Measurements from ENCODE around the gene RPL19.
A peak's percentile ranks its signal among the peaks of the same experiment; 100 is the strongest.

RPL19 gene

GRCh38 chr17:39173526-39174274, 26.4 kb upstream of the RPL19 start:
- DNase-seq: no peak

GRCh38 chr17:39174920-39175694, 25.0 kb upstream of the RPL19 start:
- peak; percentile 89 for DNase-seq

GRCh38 chr17:39175695-39176093, 24.4 kb upstream of the RPL19 start:
- DNase-seq: no peak

- DNase-seq: no peak
Observed at GRCh38 chr17:39177256-39177655, 22.8 kb upstream of the RPL19 start.

DNA sequence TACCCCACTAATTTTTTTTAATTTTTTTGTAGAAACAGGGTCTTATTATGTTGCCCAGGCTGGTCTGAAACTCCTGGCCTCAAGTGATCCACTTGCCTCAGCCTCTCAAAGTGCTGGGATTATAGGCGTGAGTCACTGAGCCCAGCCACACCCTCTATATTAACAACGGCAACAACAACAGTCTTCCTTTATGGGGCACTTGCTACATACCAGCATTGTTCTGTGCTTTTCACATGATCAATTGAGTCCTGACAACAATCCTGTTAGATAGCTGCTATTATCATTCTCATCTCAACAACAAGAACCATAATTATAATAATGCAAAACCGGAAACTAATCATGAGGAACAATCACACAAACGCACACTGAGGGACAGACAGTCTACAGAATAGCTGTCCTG, 21.5 kb upstream of the RPL19 start:
- no peak for DNase-seq

DNA sequence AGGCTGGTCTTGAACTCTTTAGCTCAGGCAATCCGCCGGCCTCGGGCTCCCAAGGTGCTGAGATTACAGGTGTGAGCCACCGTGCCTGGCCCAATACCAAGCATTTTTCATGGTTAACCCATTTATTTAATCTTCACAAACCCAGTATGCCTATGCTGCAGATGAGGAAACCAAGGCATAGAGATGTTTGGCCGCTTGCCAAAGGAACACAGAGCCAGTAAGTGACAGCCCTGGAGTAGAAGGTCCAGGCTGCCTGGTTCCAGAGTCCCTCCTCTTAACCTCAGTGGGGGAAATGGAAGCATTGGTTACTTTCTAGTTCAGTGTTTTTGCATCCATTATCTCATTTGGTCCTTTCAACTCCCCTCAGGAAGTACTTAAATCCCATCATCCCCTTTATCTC, 18.8 kb upstream of the RPL19 start:
- no peak for DNase-seq

DNA sequence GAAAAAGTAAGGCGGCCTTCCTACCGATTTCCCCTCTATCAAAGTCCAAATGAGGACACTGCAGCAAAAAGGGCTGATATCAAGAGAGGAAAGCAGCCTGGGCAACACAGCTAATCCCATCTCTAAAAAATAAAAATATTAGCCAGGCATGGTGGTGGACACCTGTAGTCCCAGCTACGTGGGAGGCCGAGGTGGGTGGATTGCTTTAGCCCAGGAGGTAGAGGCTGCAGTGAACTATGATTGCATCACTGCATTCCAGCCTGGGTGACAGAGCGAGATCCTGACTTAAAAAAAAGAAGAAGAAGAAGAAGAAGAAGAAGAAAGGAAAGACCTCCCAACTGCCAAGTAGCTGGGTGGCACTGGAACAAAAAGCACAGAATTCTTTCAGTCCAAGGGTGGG, 17.0 kb upstream of the RPL19 start:
- no peak for DNase-seq

DNA sequence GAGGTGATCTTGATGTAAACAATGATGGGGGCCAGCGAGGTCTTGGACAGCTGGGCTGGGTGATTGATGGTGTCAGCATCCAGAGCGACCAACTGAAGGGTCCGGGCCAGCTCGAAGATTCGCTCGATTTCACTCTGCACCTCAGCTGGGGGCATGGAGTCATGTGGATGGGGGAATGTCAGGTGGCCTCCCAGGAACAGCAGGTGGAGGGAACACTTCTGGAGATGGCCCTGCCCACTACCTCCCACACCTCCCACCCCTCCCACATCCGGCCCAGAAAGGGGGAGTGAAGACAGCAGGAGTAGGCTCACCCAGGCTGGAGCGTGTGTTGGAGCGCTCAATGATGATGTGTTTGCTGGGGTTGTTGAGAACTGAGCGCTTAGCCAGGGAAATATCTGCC, 16.4 kb upstream of the RPL19 start:
- DNase-seq: no peak

- DNase-seq: no peak
Observed at GRCh38 chr17:39186481-39187002, 13.5 kb upstream of the RPL19 start.

DNA sequence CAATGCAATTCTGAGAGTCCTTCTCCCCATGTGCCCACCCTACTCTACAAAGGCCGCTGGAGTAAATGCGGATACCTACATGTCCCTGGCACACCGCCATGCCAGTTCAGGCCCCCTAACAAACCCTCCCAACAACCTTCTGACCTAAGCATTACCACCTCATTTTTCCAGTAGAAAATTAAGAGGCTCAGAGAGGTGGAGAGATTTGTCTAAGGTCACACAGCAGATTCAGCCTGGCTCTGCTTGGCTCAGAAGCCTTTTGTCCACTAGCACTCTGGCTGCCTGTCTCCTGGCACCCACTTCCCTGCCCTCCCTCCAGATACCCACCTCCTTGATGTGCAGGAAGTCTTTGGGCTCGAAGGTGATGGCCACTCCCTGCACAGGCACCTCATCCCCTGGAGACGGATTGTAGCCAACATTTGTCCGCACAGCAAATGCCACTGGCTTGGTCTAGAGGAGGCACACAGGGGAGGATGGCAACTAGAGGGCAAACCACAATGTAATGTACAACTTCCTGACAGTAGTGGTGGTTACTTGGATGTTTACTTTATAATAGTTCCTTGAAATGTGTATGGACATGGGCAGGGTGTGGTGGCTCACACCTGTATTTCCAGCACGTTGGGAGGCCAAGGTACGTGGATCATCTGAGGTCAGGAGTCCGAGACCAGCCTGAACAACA, 12.8 kb upstream of the RPL19 start:
- no peak for DNase-seq

GRCh38 chr17:39191750-39192510, 8.2 kb upstream of the RPL19 start:
- DNase-seq: no peak

DNA sequence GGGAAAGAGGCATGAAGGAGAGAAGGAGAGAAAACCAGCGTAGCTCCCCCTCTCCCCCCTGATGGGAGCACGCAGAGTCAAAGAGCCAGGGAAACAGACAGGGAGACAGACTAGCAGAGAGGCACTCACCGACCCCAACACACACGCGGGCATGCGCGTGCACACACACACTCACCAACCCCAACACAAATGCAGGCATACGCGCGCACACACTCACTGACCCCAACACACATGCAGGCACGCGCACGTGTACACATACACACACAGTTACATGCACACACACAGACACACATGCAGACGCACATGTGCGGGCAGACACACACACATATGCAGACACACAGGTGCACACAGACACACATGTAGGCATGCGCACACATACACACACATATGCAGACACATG, 7.2 kb upstream of the RPL19 start:
- DNase-seq: no peak

DNA sequence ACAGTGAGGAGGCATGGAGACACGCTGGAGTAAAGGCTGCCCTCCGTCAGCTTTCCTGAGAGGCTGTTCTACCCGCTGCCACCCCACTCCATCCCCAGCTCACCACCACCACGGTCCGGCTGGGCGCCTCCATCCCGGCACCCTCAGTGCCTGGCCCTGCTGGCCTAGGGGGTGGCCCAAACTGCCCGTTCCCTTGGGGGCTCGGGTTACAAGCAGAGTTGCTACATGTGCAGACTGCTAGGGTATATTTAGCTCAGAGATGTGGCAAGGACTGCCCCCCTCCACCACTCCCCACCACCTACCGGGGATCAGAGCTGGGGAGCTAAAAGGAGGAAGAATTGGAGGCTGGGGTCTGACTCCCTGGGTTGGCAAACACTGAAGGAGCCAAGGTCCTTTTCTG, 6.7 kb upstream of the RPL19 start:
- DNase-seq: no peak

- DNase-seq: no peak
Observed at GRCh38 chr17:39194089-39194984, 5.7 kb upstream of the RPL19 start.

DNA sequence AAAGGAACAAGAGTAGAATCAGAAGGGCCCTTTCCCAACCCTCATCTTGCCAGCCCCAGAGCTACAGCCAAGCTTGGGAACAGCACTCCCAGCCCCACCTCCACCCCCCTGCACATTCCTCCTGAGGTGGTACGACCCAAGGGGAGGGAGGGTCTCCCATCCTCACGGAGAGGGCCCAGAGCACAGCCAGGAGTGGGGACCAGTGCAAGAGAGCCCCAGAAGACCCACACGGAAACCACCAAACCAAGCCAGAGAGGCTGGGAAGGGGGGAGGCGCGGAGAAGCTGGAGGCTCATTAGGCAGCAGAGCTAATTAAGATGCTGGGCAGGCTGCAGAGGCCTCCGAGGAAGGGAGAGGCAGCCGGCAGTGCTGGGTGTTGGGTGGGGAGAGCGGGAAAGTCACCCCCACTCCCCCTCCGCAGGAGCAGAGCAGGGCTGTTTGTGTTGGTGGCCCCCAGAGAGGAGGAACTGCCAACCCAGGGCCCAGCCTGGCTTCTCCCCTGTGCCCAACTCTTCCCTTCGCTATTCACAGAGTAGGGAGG, 5.0 kb upstream of the RPL19 start:
- DNase-seq: no peak

- no peak for DNase-seq
Observed at GRCh38 chr17:39195568-39196160, 4.4 kb upstream of the RPL19 start.

DNA sequence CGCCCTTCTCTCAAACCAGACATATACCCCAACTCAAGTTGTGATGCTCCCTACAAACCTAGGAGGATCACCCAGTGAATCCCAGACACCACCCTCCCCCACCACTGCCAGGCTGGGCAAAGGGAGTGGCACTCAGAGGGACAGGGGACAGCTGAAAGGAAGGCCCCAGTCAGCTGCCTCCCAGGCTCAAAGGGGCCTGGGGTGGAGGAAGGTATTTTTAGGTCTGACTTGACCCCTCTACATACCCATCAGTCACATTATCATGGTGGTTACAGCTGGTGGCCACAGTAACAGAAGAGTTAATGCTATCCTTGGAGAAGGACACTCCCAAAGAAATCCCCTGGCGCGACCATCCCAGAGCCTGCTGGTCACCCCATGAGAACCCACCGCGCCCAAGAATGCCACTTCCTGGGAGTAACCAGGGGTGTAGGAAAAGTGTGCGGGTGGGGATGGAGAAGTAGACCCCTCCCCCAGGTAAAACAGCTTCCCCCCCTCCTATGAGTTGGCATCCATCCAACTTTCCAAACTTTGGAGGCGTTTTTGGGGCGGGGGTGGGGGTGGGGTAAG, 3.8 kb upstream of the RPL19 start:
- no peak for DNase-seq

DNA sequence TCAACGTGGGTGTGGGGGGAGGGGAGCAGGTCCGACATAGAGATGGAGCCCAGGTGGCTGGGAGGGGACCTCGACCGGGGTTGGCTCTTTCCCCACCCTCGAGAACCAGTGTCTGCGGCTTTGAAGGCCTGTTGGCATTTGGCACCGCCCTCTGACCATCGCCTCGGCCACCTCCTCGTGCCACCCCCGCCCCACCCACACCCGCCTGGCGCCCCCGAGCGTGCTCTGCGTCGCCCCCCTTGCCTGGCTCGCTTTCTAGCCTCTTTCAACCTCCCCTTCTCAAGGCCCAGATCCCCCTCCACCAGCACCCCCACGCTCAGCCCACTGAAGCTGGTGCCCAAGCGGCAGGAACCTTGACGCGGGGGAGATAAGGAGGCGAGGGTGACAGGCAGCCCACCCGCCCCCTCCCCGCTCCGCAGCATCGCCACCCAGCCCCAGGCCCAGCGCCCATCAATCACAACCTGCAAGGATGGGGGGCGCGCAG, 3.2 kb upstream of the RPL19 start:
- DNase-seq: no peak

DNA sequence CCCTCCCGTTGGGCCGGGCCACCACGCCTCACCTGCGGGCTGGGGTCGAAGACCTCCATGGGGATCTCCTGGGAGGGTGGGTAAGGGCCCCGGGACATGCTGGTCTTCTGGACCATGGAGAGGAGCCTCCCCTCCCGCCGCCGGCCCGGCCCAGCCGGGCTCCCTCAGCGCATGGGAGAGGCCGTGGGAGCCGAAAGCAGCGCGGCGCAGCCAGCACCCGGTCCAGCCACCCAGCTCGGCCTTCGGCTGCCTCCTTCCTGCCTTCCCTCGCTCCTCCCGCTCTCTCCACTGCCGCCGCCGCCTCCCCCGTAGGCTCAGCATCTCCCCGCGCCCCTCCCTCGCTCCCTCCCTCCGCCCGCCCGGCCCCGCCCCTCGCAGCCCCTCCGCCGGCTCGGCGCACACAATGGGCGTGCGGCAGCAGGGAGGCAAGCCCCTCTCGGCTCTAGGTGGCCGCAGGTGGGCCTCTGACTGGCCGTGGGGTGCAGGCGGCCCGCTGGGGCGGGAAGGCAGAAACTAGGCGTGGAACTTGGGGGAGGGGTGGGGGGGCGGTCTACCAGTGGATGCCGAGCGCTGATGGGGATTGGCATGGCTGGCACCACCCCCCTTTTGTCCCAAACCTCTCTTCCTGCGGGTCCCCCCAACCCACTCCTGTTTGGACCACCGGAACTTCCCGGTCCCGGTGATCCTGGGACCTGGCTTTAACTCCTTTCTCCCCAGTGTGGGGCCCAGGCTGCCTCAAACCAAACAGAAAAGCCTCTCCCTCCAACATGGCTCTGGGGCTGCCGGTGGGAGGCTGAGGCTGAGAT, 2.5 kb upstream of the RPL19 start, which contains the start of gene CACNB1:
TSS of gene CACNB1 (minus strand) at position 290 of the 806 bp plus-strand sequence. CDS start at position 116, 174 bp downstream.
- DNase-seq: peak; percentile 86

GRCh38 chr17:39198186-39198566, 1.9 kb upstream of the RPL19 start:
- no peak for DNase-seq

Measured in CD4-positive, alpha-beta T cell treated with Interleukin-17A for 4 hours (primary cell).